K562 (cell line): Measurements from ENCODE around the gene PDZK1IP1. TPM values are rescaled to one million over a fixed set of nuclear protein-coding genes. Genes with fewer than 3 reads are reported as not detected.

Experiments
- CHD7 ChIP-seq: fragments of 200-600 bp; sonication (generic); IDR thresholded peaks from one replicate; pipeline ENCODE4 v1.6.1; 2012; ENCODE audit warnings: mild to moderate bottlenecking, low read depth, low read length, inconsistent platforms
- KAT2B ChIP-seq: IDR thresholded peaks from one replicate; pipeline ENCODE4 v1.6.1; 2012; ENCODE audit warnings: low read depth, mild to moderate bottlenecking, control low read depth, inconsistent platforms, low read length, moderate library complexity
- MBD1 ChIP-seq: fragments of 250-450 bp; sonication (Bioruptor Pico); IDR thresholded peaks from 2 replicates; pipeline ENCODE4 v1.8.0; 2022; ENCODE audit warnings: inconsistent platforms
- PTRF ChIP-seq: fragments of 450-650 bp; IDR thresholded peaks from 2 replicates; pipeline ENCODE4 v1.6.1; 2016; ENCODE audit warnings: mild to moderate bottlenecking, missing genetic modification characterization, missing compliant biosample characterization
- PURB ChIP-seq: sonication (generic); formaldehyde crosslinking; IDR thresholded peaks from 2 replicates; pipeline ENCODE4 v1.9.0; 2021; ENCODE audit warnings: low read depth, mild to moderate bottlenecking, missing genetic modification reagents
- STAT6 ChIP-seq: sonication (generic); formaldehyde crosslinking; IDR thresholded peaks from 2 replicates; pipeline ENCODE4 v1.8.1; 2023; ENCODE audit warnings: mild to moderate bottlenecking, missing genetic modification reagents
- ZNF655 ChIP-seq: fragments of 250-450 bp; sonication (Bioruptor Pico); IDR thresholded peaks from 2 replicates; pipeline ENCODE4 v1.5.0; 2021
- polyA plus RNA-seq, 8 experiments: library from polyadenylated mRNA; depleted of rRNA in 4 of 8; stranded (reverse) in 5 of 8; unstranded in 3 of 8; fragments of >200 nt; fragmentation: Nextera tagmentation in 2 of 8; fragmentation: Illumina TruSeq in 1 of 8; extraction: Ambion mirVana in 2 of 8; extraction: Trizol in 1 of 8; gene quantifications; 2 replicates each; pipeline versions ENCODE4 v1.2.1 to v1.2.3, GENCODE V29; 2011 to 2014; ENCODE audit warnings: inconsistent platforms in 1 of 8, missing spikeins in 1 of 8
- total RNA-seq, 7 experiments: library from RNA; depleted of rRNA in 6 of 7; stranded (reverse); fragments of >200 nt in 6 of 7; fragmentation: Illumina TruSeq in 2 of 7; extraction: Trizol in 2 of 7; gene quantifications; 2 replicates each; pipeline versions ENCODE4 v1.2.1 to v1.2.3, GENCODE V29; 2011 to 2021; ENCODE audit warnings: low replicate concordance in 1 of 7

The PDZK1IP1 gene
- total and polyA plus RNA-seq, 9 of the 15 experiments (the other 6 are each of a cell fraction or from before 2014, with no cell fraction given) = 0.17 to 0.68 (median 0.53) TPM; not detected in 2

GRCh38 chr1:47181095-47181954 is 8.5 kb downstream of the PDZK1IP1 start (continued):
- TF ChIP-seq CHD7 (no peak), PTRF (tag) (peak; percentile 71), ZNF655 (CRISPR knock-in tag) (no peak), PURB (CRISPR knock-in tag) (no peak), KAT2B (no peak), MBD1 (no peak), STAT6 (CRISPR knock-in tag) (no peak; the same call in 1 of the 2 replicates)
